Stimulated activated CD4-positive, alpha-beta T cell treated with anti-CD3 and anti-CD28 coated beads, Interleukin-4, amount 100 ng/mL, for 4 hours (primary cell): Measurements from ENCODE around the gene FGFR2.

Experiments
- DNase-seq, 2 experiments: peaks; one replicate each; pipeline ENCODE4 v3.0.0-alpha.2; 2020

Gene FGFR2

GRCh38 chr10:121442086-121442935 is 155.9 kb downstream of the FGFR2 start:
- DNase-seq, result no peak

- DNase-seq, result no peak
These were observed 157.8 kb downstream of the FGFR2 start for GRCh38 chr10:121440461-121440860.

- no peak for DNase-seq
These were observed 159.9 kb downstream of the FGFR2 start for GRCh38 chr10:121438333-121438732.

- DNase-seq, result no peak
These were observed 160.6 kb downstream of the FGFR2 start for GRCh38 chr10:121437596-121437995.

- DNase-seq, result no peak
These were observed 161.5 kb downstream of the FGFR2 start for GRCh38 chr10:121436630-121437341.

GRCh38 chr10:121436281-121436629 is 162.0 kb downstream of the FGFR2 start:
- no peak for DNase-seq

- DNase-seq, result no peak
These were observed 163.0 kb downstream of the FGFR2 start for GRCh38 chr10:121435099-121435875.

GRCh38 chr10:121433965-121434364 is 164.3 kb downstream of the FGFR2 start:
- DNase-seq, result no peak

GRCh38 chr10:121428867-121429266 is 169.4 kb downstream of the FGFR2 start:
- no peak for DNase-seq
